H1 (cell line): ENCODE measurements around the gene CWF19L1. TPM values are rescaled to one million over a fixed set of nuclear protein-coding genes. Genes with fewer than 3 reads are reported as not detected.

Experiments
- CTCF ChIA-PET: fragments of 300-600 bp; sonication (Branson Sonifier 250); formaldehyde crosslinking; loops from one replicate; lab custom pipeline; 2021; ENCODE audit not compliant: partially characterized antibody; lab: Charles Lee
- POLR2A ChIA-PET: fragments of 300-600 bp; sonication (Branson Sonifier 250); formaldehyde crosslinking; loops from one replicate; lab custom pipeline; 2021; ENCODE audit warnings: inconsistent platforms; ENCODE audit not compliant: partially characterized antibody; lab: Charles Lee
- DNase-seq, 2 experiments: peaks; one replicate each; pipeline versions ENCODE4 v3.0.0 to v3.0.0-alpha.2; 2010 to 2022; ENCODE audit warnings: low spot score in 2 of 2, low read depth in 1 of 2, mixed read lengths in 1 of 2
- FAIRE-seq: peaks from 2 replicates; lab custom pipeline; 2011; peaks lifted over from hg19 to GRCh38; lab: Jason Lieb, UNC
- H2AFZ ChIP-seq: 2 replicates; pipeline ENCODE4 v1.8.1; 2012; ENCODE audit warnings: low read length, inconsistent platforms
- H2AK5ac ChIP-seq: 2 replicates; pipeline ENCODE4 v1.6.1; 2013; ENCODE audit warnings: low read depth, low read length
- H2BK120ac ChIP-seq: replicated peaks from 2 replicates; pipeline ENCODE3; 2013; ENCODE audit warnings: low read depth, low read length, inconsistent platforms
- H2BK12ac ChIP-seq: 2 replicates; pipeline ENCODE4 v1.6.1; 2013; ENCODE audit warnings: low read depth, low read length
- H2BK15ac ChIP-seq: 2 replicates; pipeline ENCODE4 v1.6.1; 2013; ENCODE audit warnings: low read length
- H2BK20ac ChIP-seq: 2 replicates; pipeline ENCODE4 v1.6.1; 2013; ENCODE audit warnings: low read length
- H2BK5ac ChIP-seq: 2 replicates; pipeline ENCODE4 v1.6.1; 2013; ENCODE audit warnings: low read depth, low read length
- H3K14ac ChIP-seq: 2 replicates; pipeline ENCODE4 v1.6.1; 2013; ENCODE audit warnings: inconsistent platforms; ENCODE audit not compliant: insufficient read length
- H3K18ac ChIP-seq: 2 replicates; pipeline ENCODE4 v1.6.1; 2013; ENCODE audit warnings: low read length; ENCODE audit errors: extremely low read depth
- H3K23ac ChIP-seq: 2 replicates; pipeline ENCODE4 v1.6.1; 2013; ENCODE audit warnings: inconsistent platforms; ENCODE audit not compliant: insufficient read length
- H3K23me2 ChIP-seq: 2 replicates; pipeline ENCODE4 v1.6.1; 2013; ENCODE audit warnings: low read depth, low read length
- H3K27ac ChIP-seq: 2 replicates; pipeline ENCODE4 v1.6.1; 2011; ENCODE audit warnings: low read depth, low read length, inconsistent platforms
- H3K27me3 ChIP-seq, 4 experiments: replicated peaks in 1 of 4; 1 replicate in 1 of 4; 2 replicates in 3 of 4; pipeline versions ENCODE4 v1.6.1 to v1.8.1; 2011 to 2013; ENCODE audit warnings: low read length in 3 of 4, mild to moderate bottlenecking in 3 of 4, inconsistent platforms in 2 of 4, mixed read lengths in 2 of 4, moderate library complexity in 1 of 4; ENCODE audit not compliant: control insufficient read depth in 3 of 4, insufficient read depth in 3 of 4; ENCODE audit errors: extremely low read depth in 1 of 4
- H3K36me3 ChIP-seq, 4 experiments: 2 replicates each; pipeline versions ENCODE4 v1.6.1 to v1.8.1; 2011 to 2013; ENCODE audit warnings: mild to moderate bottlenecking in 4 of 4, low read length in 3 of 4, moderate library complexity in 2 of 4, control low read depth in 1 of 4, inconsistent platforms in 1 of 4; ENCODE audit not compliant: insufficient read depth in 4 of 4, control insufficient read depth in 2 of 4
- H3K4ac ChIP-seq: replicated peaks from 2 replicates; pipeline ENCODE3; 2013; ENCODE audit warnings: low read length, low read depth, mixed read lengths, inconsistent platforms; ENCODE audit not compliant: insufficient read length
- H3K4me1 ChIP-seq, 4 experiments: replicated peaks in 1 of 4; 1 replicate in 1 of 4; 2 replicates in 3 of 4; pipeline versions ENCODE4 v1.6.1 to v1.8.1; 2011 to 2013; ENCODE audit warnings: low read length in 3 of 4, inconsistent platforms in 2 of 4, mixed read lengths in 1 of 4; ENCODE audit not compliant: insufficient read depth in 4 of 4, control insufficient read depth in 3 of 4
- H3K4me2 ChIP-seq, 2 experiments: 2 replicates each; pipeline versions ENCODE4 v1.6.1 to v1.8.1; 2011 to 2013; ENCODE audit warnings: low read depth in 2 of 2, low read length in 2 of 2, control low read depth in 1 of 2, inconsistent platforms in 1 of 2, mild to moderate bottlenecking in 1 of 2; ENCODE audit not compliant: insufficient read depth in 1 of 2
- H3K4me3 ChIP-seq, 4 experiments: fragments of 200-600, 300-600 bp in 1 of 4; sonication (generic), shearing (Covaris generic), sonication (Bioruptor Twin) in 1 of 4; 2 replicates each; pipeline versions ENCODE4 v1.5.1 to v1.8.1; 2011 to 2016; ENCODE audit warnings: low read length in 4 of 4, low read depth in 3 of 4, control low read depth in 2 of 4, inconsistent platforms in 2 of 4, mild to moderate bottlenecking in 2 of 4, mixed read lengths in 1 of 4, moderate library complexity in 1 of 4; ENCODE audit not compliant: insufficient read depth in 2 of 4; ENCODE audit errors: extremely low read depth in 1 of 4
- H3K56ac ChIP-seq: replicated peaks from 2 replicates; pipeline ENCODE3; 2013; ENCODE audit warnings: low read depth, mild to moderate bottlenecking, mixed read lengths, low read length, inconsistent platforms; ENCODE audit not compliant: insufficient read length
- H3K79me1 ChIP-seq: 2 replicates; pipeline ENCODE4 v1.6.1; 2013; ENCODE audit warnings: low read depth, low read length, control low read depth
- H3K79me2 ChIP-seq, 2 experiments: 2 replicates each; pipeline versions ENCODE4 v1.6.1 to v1.8.1; 2012 to 2013; ENCODE audit warnings: low read length in 2 of 2, mild to moderate bottlenecking in 2 of 2, inconsistent platforms in 1 of 2; ENCODE audit not compliant: insufficient read depth in 2 of 2, control insufficient read depth in 1 of 2
- H3K9ac ChIP-seq, 4 experiments: replicated peaks in 1 of 4; 1 replicate in 1 of 4; 2 replicates in 3 of 4; pipeline versions ENCODE4 v1.6.1 to v1.8.1; 2011 to 2013; ENCODE audit warnings: low read depth in 3 of 4, low read length in 3 of 4, control low read depth in 2 of 4, mild to moderate bottlenecking in 2 of 4, moderate library complexity in 2 of 4, inconsistent platforms in 1 of 4; ENCODE audit errors: extremely low read depth in 1 of 4
- H3K9me3 ChIP-seq, 2 experiments: 2 replicates each; pipeline versions ENCODE4 v1.6.1 to v1.8.1; 2012 to 2013; ENCODE audit warnings: mild to moderate bottlenecking in 2 of 2, moderate library complexity in 2 of 2, control low read depth in 1 of 2, inconsistent platforms in 1 of 2, low read depth in 1 of 2, low read length in 1 of 2, mixed read lengths in 1 of 2; ENCODE audit not compliant: insufficient read depth in 2 of 2
- H4K20me1 ChIP-seq, 2 experiments: replicated peaks in 1 of 2; 2 replicates each; pipeline versions ENCODE3 to v1.8.1; 2011 to 2013; ENCODE audit warnings: inconsistent platforms in 2 of 2, low read length in 2 of 2, mild to moderate bottlenecking in 1 of 2; ENCODE audit not compliant: insufficient read depth in 2 of 2, control insufficient read depth in 1 of 2
- H4K5ac ChIP-seq: 2 replicates; pipeline ENCODE4 v1.6.1; 2013; ENCODE audit warnings: low read length, low read depth, mixed read lengths, inconsistent platforms; ENCODE audit not compliant: insufficient read length
- H4K8ac ChIP-seq: 2 replicates; pipeline ENCODE4 v1.8.0; 2013; ENCODE audit warnings: mild to moderate bottlenecking, moderate library complexity, low read length, inconsistent platforms; ENCODE audit not compliant: insufficient read depth; ENCODE audit errors: extremely low read depth
- H4K91ac ChIP-seq: replicated peaks from 2 replicates; pipeline ENCODE3; 2013; ENCODE audit warnings: low read length, mixed read lengths, inconsistent platforms; ENCODE audit not compliant: insufficient read length
- HDAC2 ChIP-seq, 2 experiments: fragments of 300-600 bp in 1 of 2; sonication (generic) in 1 of 2; IDR thresholded peaks; 2 replicates each; pipeline ENCODE4 v1.6.1; 2011 to 2012; ENCODE audit warnings: low read depth in 2 of 2, low read length in 2 of 2, mild to moderate bottlenecking in 2 of 2, moderate library complexity in 2 of 2, borderline replicate concordance in 1 of 2, inconsistent platforms in 1 of 2
- JUN ChIP-seq: IDR thresholded peaks from 2 replicates; pipeline ENCODE4 v1.6.1; 2011; ENCODE audit warnings: low read depth, mild to moderate bottlenecking, improper control_type of control experiment, low read length
- RBBP5 ChIP-seq: IDR thresholded peaks from 2 replicates; pipeline ENCODE4 v1.7.1; 2012; ENCODE audit warnings: low read depth, mild to moderate bottlenecking, inconsistent platforms, low read length, moderate library complexity, borderline replicate concordance
- WGBS, 2 experiments: shearing (Covaris generic) in 1 of 2; methylation state at CpG; one replicate each; pipeline versions ENCODE4 v1.1.6 to v1.1.7; 2013 to 2015; ENCODE audit warnings: low lambda C conversion rate in 2 of 2, mixed read lengths in 2 of 2, inconsistent platforms in 1 of 2, low coverage in 1 of 2, missing lambda C conversion rate in 1 of 2; ENCODE audit not compliant: insufficient replicate concordance in 2 of 2, insufficient coverage in 1 of 2, insufficient read length in 1 of 2; ENCODE audit errors: extremely low coverage in 1 of 2, missing lambda C conversion rate in 1 of 2; 5-methylcytosine and 5-hydroxymethylcytosine counted together
- polyA plus RNA-seq, 7 experiments: library from polyadenylated mRNA; depleted of rRNA in 3 of 7; stranded (reverse) in 5 of 7; unstranded in 2 of 7; fragments of >200 nt in 5 of 7; fragments of 200-250 nt in 2 of 7; gene quantifications; 1 replicate in 5 of 7; 2 replicates in 1 of 7; 4 replicates in 1 of 7; pipeline versions ENCODE4 v1.2.1 to v1.2.3, GENCODE V29; 2011 to 2013; ENCODE audit warnings: missing spikeins in 2 of 7, mixed read lengths in 2 of 7
- total RNA-seq: library from RNA; stranded (reverse); fragmentation: NEBNext Ultra II Directional; extraction: Animal tissue kit (Norgen Biotek cat#: 25700); gene quantifications from 2 replicates; pipeline ENCODE4 v1.2.1, GENCODE V29; 2021

Gene CWF19L1
- total and polyA plus RNA-seq, 2 of the 8 experiments (the other 6 are each of a cell fraction or from before 2014, with no cell fraction given): 11.1 to 29.9 TPM

- no peak overlapping the region for H3K27ac ChIP-seq
- H4K91ac ChIP-seq: no peak overlapping the region
- H3K9me3 ChIP-seq: no peaks in the 10 kb centered on the region
- H2AFZ ChIP-seq: no peak overlapping the region
- no peak overlapping the region for H2BK15ac ChIP-seq
- H2BK5ac ChIP-seq: no peak overlapping the region
- CTCF ChIA-PET: interaction anchor here (0.7 to 1.4 kb wide), 3 partner anchors 10 to 1034 kb away, joined by 3 to 4 read pairs (median 3); no protein-coding TSS in a partner anchor
- POLR2A ChIA-PET: interaction anchor here (1.5 kb wide), 1 partner anchor 10 kb away, joined by 3 read pairs; no protein-coding TSS in a partner anchor
- no peak overlapping the region for H3K18ac ChIP-seq
- H3K79me2 ChIP-seq: peaks cover under 1 to 28% of the 10 kb centered on the region in 2 experiments
- DNase-seq: no peak
- H3K4ac ChIP-seq: no peak overlapping the region
- WGBS, 2 experiments: 78% methylated on average over 5 of the region's 5 CpGs; no CpG with 5 or more reads in 1 of the 2 experiments
- H3K79me1 ChIP-seq: peaks cover 3% of the 10 kb centered on the region
- no peak overlapping the region for H4K8ac ChIP-seq
- no peak overlapping the region for H2AK5ac ChIP-seq
- H3K27me3 ChIP-seq: no peaks in the 10 kb centered on the region
- no peak for FAIRE-seq
- no peak overlapping the region for H2BK20ac ChIP-seq
- no peak overlapping the region for H2BK120ac ChIP-seq
- no peaks in the 10 kb centered on the region for H3K4me1 ChIP-seq
- peaks cover 9 to 32% (median 16%) of the 10 kb centered on the region in 4 experiments; a peak in 6 of 8 replicates for H3K36me3 ChIP-seq
- no peak overlapping the region for H3K9ac ChIP-seq
- H2BK12ac ChIP-seq: no peak overlapping the region
- no peak overlapping the region for H3K14ac ChIP-seq
- no peak overlapping the region for H3K4me3 ChIP-seq
- TF ChIP-seq HDAC2 (IDR thresholded peaks at IDR 0.05; ENCODE audit: borderline replicate concordance in 1 of 2, low read depth in 2 of 2, low read length in 2 of 2): no peak
- TF ChIP-seq RBBP5: no peak
- TF ChIP-seq JUN: no peak
- no peak overlapping the region for H4K5ac ChIP-seq
- H3K4me2 ChIP-seq: no peak overlapping the region
- H3K56ac ChIP-seq: no peak overlapping the region
- no peak overlapping the region for H3K23ac ChIP-seq
- H4K20me1 ChIP-seq: peaks cover 2% of the 10 kb centered on the region in 2 experiments
- H3K23me2 ChIP-seq: peaks cover 4% of the 10 kb centered on the region
These were observed 43.6 kb downstream of the CWF19L1 start for GRCh38 chr10:100223879-100224278.
